ENCODE results near the gene PIGK.

DNA sequence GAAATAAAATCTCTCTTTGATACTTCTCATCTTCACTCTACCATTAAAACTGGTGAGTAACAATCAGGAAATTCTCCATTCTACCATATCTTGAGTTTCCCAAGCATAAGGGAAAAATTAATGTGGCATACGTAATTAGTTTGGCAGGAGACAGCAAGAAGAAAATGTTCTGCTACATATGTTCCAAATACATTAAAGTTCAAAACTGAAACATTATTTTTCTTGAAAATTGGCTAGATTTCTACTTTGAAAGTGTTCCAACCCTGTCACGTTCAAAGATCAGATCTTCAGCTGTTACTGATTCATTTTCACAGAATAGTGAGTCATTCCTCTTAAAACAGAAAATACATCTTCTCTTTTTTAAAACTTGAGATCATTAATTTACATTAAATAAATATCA, 48.5 kb downstream of the PIGK start:
- TF ChIP-seq CTCF (IDR thresholded peaks at IDR 0.05; ENCODE audit: low read length): no peak
- TF ChIP-seq EZH2 (optimal IDR thresholded peaks at IDR 0.05; ENCODE audit: low read depth, low read length): no peak
